Kidney epithelial cell (primary cell): ENCODE results near the gene SUN1. TPM values are rescaled to one million over a fixed set of nuclear protein-coding genes. Genes with fewer than 3 reads are reported as not detected.
"Not testable (repeated sequence)": the region's sequence is repeated elsewhere in the genome, so short reads cannot be mapped to it uniquely, and the experiment has no call there.

ENCODE experiments used
- DNase-seq: peaks from one replicate; pipeline ENCODE4 v3.0.0-alpha.2; 2010; ENCODE audit warnings: low read depth
- H3K27me3 ChIP-seq: 2 replicates; pipeline ENCODE4 v1.6.0; 2011; ENCODE audit warnings: low read length; ENCODE audit not compliant: control insufficient read depth, insufficient read depth
- H3K36me3 ChIP-seq: 2 replicates; pipeline ENCODE4 v1.5.1; 2011; ENCODE audit warnings: low read length; ENCODE audit not compliant: control insufficient read depth, insufficient read depth
- H3K4me3 ChIP-seq: 2 replicates; pipeline ENCODE4 v1.5.1; 2011; ENCODE audit warnings: low read depth, mild to moderate bottlenecking, control low read depth, low read length
- CTCF ChIP-seq: IDR thresholded peaks from 2 replicates; pipeline ENCODE4 v1.5.1; 2011; ENCODE audit warnings: mild to moderate bottlenecking, moderate library complexity, low read length, control low read depth, inconsistent platforms; ENCODE audit not compliant: insufficient read depth, poor library complexity, severe bottlenecking
- total RNA-seq: library from RNA; depleted of rRNA; stranded (reverse); fragments of >200 nt; gene quantifications from 2 replicates; pipeline ENCODE4 v1.2.3, GENCODE V29; 2015

The SUN1 gene
- total RNA-seq, 1 donor from 2014 or later: 192 TPM

- DNase-seq: no peak
- TF ChIP-seq CTCF: no peak
- peaks cover 6% of the 10 kb centered on the region for H3K36me3 ChIP-seq
- H3K27me3 ChIP-seq: no peaks in the 10 kb centered on the region
- H3K4me3 ChIP-seq: no peak overlapping the region
Measured at GRCh38 chr7:869348-869747, 37.1 kb downstream of the SUN1 start.

GRCh38 chr7:871900-872537 lies 39.7 kb downstream of the SUN1 start:
- no peak overlapping the region for H3K4me3 ChIP-seq
- no peak for TF ChIP-seq CTCF
- DNase-seq: no peak
- H3K27me3 ChIP-seq: no peaks in the 10 kb centered on the region
- H3K36me3 ChIP-seq: peaks cover 6% of the 10 kb centered on the region

GRCh38 chr7:872685-873084 lies 40.4 kb downstream of the SUN1 start:
- not testable (repeated sequence) for H3K27me3 ChIP-seq, H3K36me3 ChIP-seq, H3K4me3 ChIP-seq, DNase-seq

- no peak overlapping the region for H3K4me3 ChIP-seq
- peak; percentile 97 for TF ChIP-seq CTCF
- peaks cover 2% of the 10 kb centered on the region for H3K36me3 ChIP-seq
Measured at GRCh38 chr7:873367-874002, 41.2 kb downstream of the SUN1 start.

GRCh38 chr7:874031-874749 lies 41.9 kb downstream of the SUN1 start:
- DNase-seq: no peak
- H3K4me3 ChIP-seq: no peak overlapping the region
- H3K27me3 ChIP-seq: no peaks in the 10 kb centered on the region
- no peak for TF ChIP-seq CTCF
- peaks cover 2% of the 10 kb centered on the region for H3K36me3 ChIP-seq

More at GRCh38 chr7:873367-874002, 41.2 kb downstream of the SUN1 start:
- H3K27me3 ChIP-seq: no peaks in the 10 kb centered on the region
- peak; percentile 38 for DNase-seq

- Histone ChIP-seq H3K36me3 (peaks cover 2% of the 10 kb centered on the region), H3K27me3 (no peaks in the 10 kb centered on the region), H3K4me3 (no peak overlapping the region)
- DNase-seq: no peak
- no peak for TF ChIP-seq CTCF
Measured at GRCh38 chr7:875051-875450, 42.8 kb downstream of the SUN1 start.
